A172 (cell line): ENCODE data around the gene ZNHIT1. TPM values are rescaled to one million over a fixed set of nuclear protein-coding genes. Genes with fewer than 3 reads are reported as not detected.

Source experiments
- DNase-seq: peaks from one replicate; pipeline ENCODE4 v3.0.0-alpha.2; 2015; ENCODE audit warnings: low spot score
- total RNA-seq: library from RNA; depleted of rRNA; stranded (reverse); fragments of >200 nt; shearing (Covaris generic); gene quantifications from 2 replicates; pipeline ENCODE4 v1.2.3, GENCODE V29; 2014; rRNA removed

Gene ZNHIT1
- 113 and 116 TPM in 2 replicates for total RNA-seq

DNA sequence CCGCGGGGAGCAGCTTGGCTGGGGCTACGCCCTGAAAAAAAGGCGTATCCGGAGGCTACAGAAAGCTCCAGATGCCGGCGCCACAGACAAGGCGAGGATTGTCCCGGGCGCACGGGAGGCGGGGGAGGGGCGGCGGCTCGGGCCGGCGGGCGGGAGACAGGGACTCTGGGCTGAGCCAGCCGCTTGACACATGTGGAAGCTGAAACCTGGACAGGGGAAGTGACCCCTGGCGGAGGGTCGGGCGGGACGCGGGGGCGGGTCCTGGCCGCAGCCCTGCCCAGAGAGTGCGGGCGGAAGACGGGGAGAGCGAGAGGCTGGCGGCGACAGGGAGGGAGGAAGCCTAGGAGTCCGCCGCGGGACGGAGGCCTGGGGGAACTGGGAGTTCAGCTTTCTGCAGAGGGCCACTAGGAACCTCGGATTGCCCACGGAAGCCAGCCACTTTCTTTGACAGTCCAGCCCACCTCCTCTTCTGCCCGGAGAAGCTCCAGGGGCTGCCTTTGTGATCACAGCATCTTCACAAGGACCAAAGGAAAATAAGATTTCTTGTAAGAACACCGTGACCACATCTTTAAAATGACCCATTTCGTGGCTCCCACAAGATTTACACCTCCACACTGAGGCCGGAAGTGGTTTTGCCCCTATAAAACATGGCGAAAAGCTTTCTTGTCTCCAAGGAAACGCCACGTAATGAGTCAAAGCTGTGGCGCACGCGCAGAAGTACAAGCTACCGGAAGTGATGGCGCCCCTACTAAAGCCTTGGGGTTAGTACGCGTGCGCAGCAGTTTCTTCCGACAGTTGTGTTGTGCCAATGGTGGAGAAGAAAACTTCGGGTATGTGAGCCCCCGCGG, at the start of gene ZNHIT1, which contains the start of gene PLOD3:
Gene ZNHIT1 (plus strand): TSS at position 778 of the 848 bp plus-strand sequence. CDS start 31 bp downstream, at position 809.
Gene PLOD3 (minus strand): TSS at position 194 of the 848 bp plus-strand sequence. CDS start 307 bp downstream, outside the sequence.
- DNase-seq: peak; percentile 99

- no peak for DNase-seq
Observed at GRCh38 chr7:101168412-101169049, 49.4 kb upstream of the ZNHIT1 start.

- DNase-seq: no peak
Observed at GRCh38 chr7:101169110-101169837, 48.7 kb upstream of the ZNHIT1 start.

- peak; percentile 52 for DNase-seq
Observed at GRCh38 chr7:101169838-101170551, 48.0 kb upstream of the ZNHIT1 start.

- no peak for DNase-seq
Observed at GRCh38 chr7:101170617-101171441, 47.1 kb upstream of the ZNHIT1 start.

DNA sequence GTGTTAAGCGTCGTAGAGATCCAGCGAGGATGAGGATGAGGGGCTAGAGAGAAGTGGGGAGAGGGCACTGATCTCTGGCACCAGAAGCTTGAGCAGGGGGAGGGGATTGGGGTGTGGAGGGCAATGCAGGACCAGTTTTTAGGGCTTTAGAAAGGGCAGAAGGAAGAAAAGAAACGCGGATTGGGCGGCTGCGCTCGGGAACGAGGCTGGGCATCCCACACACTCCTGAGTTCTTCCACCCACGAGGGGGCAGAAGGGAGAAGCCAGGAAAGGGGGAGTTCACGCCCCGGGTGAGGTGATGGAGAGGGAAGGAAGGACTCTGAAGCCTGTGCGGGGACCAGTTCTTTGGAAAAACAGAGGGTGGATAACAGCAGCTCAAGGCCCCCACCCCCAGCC, 46.5 kb upstream of the ZNHIT1 start:
- DNase-seq: no peak

DNA sequence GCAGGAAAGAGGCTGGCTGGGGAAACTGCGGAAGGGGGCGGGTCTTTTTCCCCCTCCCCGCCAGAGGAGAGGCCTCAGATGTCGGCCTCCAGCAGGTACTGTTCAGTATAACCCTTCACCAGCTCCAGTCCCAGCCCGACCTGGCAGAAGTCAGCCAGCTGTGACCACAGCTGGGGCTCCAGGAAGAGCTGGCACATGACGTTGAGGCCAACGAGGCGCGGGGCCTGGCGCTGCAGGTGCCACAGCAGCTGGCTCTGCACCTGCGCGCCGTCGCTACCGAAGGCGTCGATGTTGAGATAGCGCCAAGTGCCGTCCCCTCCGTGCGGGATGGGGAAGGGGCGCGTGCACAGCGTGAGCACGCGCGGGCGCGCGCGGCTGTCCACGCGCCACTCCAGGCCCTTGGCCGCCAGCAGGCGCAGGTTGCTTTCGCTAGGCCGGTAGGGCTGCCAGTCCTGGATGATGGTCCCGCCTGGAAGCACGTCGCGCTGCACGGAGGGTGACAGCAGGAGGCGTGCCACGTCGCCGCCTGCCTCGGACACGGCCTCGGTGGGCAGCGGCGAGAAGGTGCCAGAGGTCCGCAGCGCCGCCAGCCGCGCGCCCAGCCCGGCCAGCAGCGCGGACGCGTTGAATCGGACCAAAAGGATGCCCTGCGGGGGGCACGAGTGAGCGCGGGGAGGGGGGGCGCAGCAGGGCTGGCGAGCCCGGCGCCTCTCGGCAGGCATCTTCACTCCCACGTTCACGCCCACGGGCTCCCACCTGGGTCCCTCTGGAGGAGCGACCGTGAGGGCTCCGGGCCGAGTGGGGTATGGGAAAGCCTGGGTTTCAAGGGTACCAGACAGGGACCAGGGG, 45.7 kb upstream of the ZNHIT1 start:
- no peak for DNase-seq

DNA sequence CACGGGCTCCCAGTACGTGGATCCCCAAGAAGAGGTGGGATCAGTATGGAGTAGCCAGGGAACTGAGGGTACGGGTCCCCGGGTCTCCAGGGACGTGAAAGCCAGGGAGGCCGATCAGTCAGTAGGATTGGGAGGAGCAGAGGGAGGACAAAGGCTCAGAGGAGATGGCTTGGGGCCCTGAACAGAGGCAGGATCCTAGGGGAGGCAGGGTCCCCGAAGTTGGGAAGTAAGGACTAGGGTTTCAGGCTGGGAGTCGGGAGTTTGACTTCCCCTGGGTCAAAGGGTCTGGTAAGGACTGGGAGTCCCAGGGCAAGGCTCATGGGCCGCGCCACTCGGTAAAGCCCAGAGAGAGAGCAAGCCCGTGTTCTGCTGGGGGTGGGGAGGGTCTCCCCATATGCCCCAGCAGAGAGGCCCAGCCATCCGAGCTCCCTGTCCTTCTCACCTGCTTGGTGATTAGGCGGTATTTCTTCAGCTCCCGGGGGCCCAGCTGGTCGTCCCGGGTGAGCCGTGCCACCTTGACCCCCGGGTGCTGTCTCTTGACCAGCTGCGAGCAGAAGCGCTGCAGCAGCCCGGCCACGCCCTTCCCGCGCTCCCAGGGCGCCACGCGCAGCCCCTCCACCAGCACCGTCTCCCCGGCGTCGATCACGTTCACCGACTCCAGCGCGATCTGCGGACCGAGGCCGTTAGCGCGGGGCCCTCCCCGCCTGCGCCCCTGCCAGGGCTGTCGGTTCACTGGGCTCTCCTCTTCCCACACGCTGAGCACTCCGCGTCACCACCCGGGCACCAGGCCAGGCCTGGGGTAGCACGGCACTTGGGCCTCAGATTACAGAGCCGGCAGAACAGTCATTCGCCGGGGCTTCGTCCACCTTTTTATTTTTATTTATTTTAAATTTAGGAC, 44.9 kb upstream of the ZNHIT1 start:
- DNase-seq: peak; percentile 77

- DNase-seq: peak; percentile 54
Observed at GRCh38 chr7:101173752-101174244, 44.2 kb upstream of the ZNHIT1 start.

- DNase-seq: no peak
Observed at GRCh38 chr7:101174322-101174854, 43.6 kb upstream of the ZNHIT1 start.

- DNase-seq: no peak
Observed at GRCh38 chr7:101175664-101176063, 42.3 kb upstream of the ZNHIT1 start.

DNA sequence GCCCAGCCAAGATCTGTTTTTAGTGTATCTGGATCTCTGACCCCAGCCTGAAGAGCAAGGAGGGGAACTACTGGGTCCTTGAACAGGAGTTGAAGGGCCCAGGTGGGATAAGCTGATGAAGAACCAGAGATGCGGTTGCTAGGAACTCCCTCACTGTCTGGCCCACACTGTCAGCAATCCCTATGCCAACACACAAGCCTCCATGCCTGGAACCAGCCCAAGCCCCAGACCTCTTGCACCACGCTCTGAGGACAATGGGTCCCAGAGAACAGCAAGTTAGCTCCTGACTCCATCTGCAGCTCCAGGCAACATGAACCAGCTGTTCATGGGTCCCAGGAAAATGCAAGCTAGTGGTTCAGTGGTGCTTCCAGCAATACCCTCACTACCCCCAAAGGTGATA, 40.3 kb upstream of the ZNHIT1 start:
- DNase-seq: no peak

DNA sequence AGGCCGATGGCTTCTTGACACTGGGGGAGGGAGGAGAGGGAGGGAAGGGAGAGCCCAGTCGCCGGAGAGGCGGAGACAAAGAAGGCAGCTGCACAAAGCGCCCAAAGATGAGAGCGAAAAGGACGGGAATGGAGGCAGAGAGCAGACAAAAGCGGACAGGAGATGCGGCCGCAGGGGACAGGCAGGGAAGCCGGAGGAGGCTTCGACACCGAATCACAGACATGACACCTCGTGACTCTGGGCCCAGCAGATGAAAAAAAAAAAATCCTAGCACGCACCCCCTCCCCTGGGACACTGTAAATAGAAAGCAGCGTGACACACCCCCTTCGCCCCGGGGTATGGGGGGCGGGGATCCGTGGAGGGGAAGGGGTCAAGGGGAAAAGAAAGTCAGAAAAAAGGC, 38.8 kb upstream of the ZNHIT1 start:
- no peak for DNase-seq

DNA sequence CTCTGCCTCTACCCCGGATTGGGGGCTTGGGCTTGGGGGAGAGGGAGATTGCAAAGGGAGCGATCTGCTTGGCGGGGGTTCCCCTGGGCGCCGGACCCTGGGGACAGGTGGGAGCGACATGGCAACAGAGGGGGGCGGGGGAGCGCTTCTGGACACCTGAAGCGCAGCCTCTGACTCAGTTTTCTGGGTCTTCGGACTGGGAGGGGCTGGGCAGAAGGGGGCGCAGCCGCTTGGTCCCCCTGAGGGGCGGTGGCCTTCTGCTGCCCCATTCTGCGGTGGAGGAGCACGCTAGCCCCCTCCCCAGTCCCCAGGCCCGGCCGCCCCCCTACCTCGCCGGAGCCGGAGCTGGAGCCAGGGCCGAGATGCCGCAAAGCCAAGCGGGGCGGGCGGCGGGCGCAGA, 38.3 kb upstream of the ZNHIT1 start:
- no peak for DNase-seq

DNA sequence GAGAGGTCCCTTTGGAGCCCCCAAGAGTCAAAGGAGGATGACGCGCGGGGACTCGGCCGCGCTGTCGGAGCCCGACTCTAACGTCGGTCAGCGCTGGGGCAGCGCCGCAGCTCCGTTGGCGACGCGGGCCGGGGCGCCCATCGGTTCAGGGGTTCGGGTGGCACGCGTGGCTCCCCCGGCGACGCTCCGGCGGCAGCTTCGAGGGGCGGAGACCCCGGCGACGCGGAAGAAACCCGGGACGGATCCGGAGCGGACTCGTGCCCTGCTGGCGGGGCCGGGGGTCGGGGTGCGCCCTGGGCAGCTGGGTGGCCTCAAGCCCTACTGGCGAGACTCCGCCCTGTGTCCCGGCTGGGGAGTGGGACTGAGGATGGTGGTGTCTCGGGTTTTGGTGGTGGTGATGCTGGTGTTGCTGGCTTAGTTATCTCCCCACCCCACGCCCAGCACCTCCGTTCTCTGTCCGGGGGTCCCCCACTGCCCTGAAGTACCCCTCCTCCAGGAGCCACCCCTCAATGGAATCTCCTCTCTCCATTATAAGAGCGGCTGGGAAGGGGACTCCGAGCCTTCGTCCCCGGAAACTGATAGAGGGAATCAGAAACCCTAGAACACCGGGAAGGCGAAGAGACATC, 37.7 kb upstream of the ZNHIT1 start, which contains the start of gene NAT16:
Gene NAT16 (minus strand): TSS at position 164 of the 626 bp plus-strand sequence. CDS start 5,486 bp downstream, outside the sequence.
- no peak for DNase-seq

DNA sequence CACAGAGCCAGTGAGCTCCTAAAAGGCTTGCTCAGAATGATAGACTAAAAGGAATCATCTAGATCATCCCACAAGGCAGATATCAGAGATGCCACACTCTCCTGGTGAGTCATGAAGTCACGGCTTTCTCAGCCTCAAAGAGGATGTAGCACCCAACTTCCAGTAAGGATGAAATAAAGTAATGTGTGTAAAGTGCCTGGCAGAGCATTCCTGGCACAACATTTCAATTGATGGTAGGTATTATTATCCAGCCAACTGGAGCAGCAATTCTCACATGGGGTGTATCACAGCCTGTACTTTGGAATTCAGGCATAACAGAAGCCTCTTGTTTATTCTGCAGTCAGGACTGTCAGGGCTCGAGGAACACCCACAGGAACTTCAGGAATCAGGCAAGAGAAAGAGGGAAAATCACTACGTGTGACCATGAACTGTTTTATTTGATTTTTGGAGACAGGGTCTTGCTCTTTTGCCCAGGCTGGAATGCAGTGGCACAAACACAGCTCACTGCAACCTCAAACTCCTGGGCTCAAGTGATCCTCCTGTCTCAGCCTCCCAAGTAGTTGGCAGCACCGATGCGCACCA, 32.6 kb upstream of the ZNHIT1 start:
- peak; percentile 84 for DNase-seq

- DNase-seq: no peak
Observed at GRCh38 chr7:101186194-101186593, 31.8 kb upstream of the ZNHIT1 start.
